C1 segment of cervical spinal cord (tissue), 14 donors: ENCODE measurements around the gene TSNAX.

ENCODE experiments used
- DNase-seq, 14 donors: peaks; one replicate each; lab custom pipeline; 2025; lab: John Stamatoyannopoulos, UW

Gene TSNAX

DNA sequence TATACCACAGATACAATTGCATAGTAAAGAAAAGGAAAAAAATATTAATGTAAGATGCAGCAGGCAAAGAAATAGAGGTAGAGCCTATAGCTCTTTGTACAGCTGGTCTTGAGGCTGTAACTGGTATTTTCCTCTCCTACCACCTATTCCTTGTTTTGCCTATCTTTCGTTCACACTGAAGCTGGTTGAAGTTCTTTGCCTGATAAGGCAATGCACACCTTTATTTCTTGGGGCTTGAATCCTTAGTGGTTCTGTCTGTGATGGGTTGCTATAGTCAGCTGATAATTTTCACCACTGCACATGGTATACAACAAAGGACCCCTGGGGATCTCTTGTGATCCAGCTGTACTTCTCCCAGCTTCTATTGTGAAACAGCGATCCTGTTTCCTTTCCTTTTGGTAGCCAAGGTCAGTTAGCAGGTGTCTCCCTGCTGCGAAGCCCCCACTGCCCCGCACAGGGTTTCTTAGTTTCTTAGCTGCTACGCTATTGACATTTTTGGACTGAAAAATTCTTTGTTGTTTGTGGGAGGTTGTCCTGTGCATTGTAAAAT, 9.9 kb upstream of the TSNAX start:
- no peak for DNase-seq

- DNase-seq: no peak
Observed at GRCh38 chr1:231519166-231519565, 9.3 kb upstream of the TSNAX start.

DNA sequence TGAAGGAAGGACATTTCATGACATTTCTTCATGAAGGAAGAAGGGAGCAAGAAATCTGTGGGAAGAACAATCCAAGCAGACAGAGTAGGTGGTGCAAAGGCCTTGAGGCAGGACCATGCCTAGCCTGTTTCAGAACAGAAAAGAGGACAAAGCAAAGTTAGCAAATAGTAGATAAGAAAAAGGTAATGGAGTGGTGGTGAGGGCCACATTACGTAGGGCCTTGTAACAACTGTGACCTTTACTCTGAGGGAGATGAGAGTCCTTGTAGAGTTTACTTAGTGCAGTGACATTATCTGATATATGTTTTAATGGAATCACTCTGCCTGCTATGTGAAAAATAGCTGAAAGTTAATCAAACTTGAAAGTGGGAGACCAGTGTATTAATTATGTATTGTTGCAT, 6.4 kb upstream of the TSNAX start:
- DNase-seq: no peak

DNA sequence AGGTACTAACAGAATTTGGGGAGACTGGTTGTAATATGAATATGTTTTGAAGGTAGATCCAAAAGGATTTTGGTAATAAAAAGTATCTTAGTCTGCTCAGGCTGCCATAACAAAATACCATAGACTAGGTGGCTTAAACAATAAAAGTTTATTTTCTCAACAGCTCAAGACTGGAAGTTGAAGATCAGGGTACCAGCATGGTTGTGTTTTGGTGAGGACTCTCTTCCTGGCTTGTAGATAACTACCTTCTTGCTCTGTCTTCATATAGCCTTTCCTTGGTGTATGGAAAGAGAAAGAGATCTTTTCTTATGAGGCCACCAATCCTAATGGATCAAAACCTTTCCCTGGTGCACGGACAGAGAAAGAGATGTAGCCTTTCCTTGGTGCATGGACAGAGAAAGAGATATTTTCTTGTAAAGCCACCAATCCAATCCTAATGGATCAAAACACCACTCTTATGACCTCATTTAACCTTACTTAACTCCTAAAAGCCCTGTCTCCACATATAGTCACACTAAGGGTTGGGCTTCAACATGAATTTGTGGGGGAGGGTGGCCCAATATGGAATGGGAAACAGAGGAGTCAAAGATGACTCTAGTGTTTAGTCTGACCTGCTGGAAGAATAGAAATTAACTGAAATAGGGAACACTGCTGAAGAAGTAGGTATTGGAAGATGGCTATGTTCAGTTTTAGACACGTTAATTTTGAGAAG, 5.4 kb upstream of the TSNAX start:
- DNase-seq: no peak

DNA sequence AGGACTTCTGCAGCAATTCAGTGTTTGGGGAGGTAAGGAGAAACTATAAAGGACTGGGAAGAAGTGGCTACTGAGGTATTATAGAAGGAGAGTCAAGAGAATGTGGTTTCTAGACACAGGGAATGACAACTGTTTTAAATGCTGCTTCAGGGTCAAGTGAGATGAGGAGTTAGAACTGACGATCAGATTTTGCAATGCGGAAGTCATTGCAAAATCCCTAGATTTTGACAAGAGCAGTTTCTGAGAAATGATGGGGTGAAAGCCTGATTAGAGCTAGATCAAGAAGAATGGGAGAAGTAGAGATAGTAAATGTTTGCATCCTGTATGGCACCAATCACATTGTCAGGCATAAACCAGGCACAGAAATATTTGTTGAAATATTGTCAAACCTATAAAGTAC, 4.7 kb upstream of the TSNAX start:
- DNase-seq: no peak

- DNase-seq: no peak
Observed at GRCh38 chr1:231526536-231526935, 1.9 kb upstream of the TSNAX start.

DNA sequence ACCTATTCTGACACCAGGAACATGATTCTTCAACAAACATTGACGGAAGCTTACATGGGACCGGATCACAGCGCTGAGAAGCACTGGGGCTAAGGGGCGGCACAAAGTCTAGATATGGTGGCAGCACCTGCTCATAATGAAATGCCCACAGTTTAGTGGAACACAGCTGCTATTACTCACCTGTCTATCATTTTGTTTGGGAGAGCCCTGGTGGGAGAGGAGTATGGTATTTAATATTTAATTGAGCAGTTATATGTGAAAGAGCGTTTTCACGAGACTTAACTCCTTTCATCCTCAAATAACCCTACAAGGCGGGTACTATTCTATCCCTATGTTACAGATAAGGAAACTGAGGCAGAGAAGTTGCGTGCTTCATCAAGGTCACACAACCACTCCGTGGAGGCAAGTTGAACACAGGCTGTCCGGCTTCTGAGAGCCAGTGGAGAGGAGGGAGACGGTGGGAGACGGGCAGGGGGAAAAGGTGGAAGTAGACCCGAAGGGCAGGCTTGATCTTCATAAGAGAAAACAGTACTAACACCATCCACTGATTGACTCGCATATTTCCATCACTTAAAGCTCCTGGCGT, 790 bp upstream of the TSNAX start:
- DNase-seq: no peak

- no peak for DNase-seq
Observed at GRCh38 chr1:231533240-231533639, 4.8 kb downstream of the TSNAX start.

DNA sequence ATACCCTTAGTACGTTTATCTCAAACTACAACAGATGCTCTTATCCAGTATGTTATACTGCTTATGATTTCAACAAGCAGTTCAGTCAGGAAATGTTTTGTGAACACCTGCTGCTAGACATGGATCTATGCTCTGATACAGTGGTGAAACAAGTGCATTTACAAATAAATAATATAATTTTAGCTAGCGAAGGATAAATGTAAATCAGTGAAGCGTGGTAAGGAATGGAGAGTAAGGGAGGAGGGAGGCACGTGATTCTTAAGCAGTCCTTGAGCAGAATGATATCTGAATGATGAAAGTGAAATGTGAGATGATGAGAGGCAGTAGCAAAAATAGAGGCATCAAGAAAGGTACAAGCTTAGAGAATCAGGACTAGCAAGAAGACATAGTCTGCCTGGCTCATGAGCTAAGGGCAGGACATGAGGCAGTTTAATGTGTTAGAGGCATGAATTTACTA, 6.3 kb downstream of the TSNAX start:
- no peak for DNase-seq

DNA sequence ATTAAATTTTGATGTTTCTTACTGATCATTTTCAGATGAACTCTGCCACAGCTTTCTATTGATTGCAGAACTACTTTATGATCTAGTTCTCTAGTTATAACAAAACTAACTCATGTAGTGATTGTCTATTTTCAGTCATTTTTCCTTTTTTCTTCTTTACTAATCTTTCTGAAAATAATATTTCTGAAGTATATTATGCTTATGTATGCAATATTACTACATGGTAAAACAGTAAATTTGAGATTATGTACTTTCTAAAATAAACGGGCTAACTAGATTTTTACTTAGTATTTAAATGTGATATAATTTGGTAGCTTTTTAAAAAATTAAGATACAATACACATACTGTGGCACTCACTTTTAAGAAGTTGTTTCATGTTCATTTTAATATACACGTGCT, 7.6 kb downstream of the TSNAX start:
- DNase-seq: no peak

DNA sequence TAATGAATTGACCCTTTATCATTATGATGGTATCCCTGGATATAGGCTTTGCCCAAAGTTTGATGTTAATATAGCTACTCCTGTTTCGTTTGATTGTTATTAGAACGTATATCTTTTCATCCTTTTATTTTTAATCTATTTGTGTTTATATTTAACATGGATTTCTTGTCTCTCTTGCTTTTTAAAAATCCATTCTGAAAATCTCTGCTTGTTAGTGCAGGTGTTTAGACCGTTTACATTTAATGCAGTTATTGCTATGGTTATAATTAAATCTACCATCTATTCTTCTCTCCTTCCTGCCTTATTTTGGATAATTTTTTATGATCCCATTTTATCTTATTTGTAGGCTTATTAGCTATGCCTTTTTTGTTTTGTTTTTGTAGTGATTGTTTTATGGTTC, 12.4 kb downstream of the TSNAX start:
- no peak for DNase-seq

DNA sequence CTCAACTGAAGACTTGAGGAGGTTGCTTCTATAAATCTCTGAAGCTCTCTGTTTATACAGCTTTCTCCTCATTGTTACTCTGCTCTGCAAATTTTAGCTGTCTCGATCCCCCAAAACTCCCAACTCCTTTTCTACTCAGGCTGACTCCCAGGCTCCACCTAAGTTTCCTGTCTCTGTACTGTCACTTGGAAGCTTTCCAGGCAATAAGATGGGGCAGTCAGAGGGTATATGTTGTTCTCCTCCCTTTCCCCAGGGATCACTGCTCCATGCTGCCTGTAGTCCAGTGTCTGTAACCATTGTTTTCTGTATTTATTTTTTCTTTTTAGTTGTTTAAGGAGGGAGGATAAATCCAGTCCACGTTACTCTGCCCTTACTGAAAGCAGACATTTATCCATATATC, 13.4 kb downstream of the TSNAX start:
- DNase-seq: no peak

DNA sequence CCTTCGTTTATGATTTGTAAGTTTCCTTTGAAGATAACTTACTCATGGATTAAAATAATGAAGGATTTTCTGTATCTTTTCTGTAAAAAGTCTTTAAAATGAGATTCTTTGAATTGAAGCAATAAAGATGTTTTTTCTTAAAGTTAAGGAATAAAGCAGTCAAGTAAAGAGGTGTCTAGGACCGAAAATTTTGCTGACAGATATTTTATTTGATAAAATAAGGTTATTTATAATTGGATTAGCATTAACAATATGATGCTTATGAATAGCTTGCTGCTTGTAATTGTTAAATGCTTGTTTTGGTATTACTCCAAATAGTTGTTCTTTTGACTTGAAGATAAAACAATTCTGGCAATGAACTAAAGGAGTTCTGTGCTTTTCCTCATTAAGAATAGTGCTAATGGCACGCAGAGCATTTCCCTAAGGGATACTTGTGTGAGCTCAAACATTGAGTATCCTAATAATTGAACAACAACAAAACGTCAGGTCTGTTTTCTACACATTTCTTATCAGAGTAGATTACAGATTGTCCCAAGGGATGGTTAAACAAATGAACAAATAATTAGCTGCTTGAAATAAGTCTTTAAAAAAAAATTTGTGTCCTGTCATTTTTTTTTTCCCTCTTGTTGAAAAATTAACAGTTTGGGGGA, 16.6 kb downstream of the TSNAX start:
- no peak for DNase-seq

DNA sequence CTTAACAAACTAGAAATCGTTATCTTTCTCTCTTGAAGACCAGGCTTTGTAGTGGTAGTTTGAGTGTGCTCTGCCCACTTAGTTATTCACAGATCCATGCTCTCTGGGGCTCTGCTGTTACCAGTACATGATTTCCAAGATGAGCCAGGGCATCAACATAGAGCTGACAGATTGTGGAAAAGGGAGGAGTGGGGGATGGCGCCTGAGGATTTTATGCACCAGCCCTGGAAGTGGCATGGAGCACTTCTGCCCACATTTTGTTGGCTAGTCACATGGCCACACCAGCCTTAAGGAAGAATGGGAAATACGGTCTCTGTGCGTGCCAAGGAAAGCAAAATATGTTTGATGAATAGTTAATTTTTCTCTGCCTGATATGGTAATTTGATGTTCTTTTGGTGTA, 18.2 kb downstream of the TSNAX start:
- no peak for DNase-seq

DNA sequence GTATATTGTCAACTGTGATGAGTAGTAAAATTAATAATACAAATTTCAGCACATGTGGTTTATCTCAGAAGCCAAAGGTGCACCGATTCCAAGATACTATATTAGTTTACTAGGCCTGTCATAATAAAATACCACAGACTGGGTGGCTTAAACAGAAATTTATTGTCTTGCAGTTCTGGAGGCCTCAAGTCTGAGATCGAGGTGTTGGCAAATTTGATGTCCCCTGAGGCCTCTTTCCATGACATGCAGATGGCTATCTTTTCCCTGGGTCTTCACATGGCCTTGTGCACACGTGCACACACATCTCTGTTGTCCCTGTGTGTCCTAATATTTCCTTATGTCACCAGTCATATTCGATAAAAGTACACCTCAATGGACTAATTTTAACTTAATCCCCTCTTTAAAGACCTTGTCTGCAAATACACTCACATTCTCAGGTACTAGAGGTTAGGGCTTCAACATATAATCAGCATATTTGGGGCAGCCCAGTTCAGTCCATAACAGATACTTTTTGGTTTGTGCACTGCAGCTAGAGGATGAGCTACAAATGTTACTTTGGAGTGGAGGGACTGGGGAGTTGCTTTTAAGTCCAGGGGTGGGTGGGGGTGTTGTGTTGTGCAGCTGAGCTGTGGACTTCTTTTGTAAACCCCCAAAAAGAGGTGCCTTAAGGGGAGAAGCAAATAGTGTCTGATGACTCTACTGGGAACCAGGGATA, 21.4 kb downstream of the TSNAX start:
- no peak for DNase-seq

DNA sequence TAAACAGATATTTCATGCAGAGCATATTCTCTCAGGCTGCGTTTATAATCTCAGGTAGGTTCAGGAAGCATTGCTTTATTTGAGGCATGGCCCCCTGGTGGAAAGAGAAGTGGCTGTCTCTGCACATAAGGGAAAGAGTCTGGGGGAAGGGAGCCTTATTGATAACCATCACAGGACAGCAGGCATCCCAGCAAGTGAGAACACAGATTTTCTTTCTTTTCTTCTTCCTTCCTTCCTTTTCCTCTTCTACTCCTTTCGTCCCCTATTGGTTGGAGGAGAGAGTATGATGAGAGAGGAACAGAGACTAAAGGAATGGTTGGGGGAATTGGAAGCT, 21.9 kb downstream of the TSNAX start:
- DNase-seq: no peak

GRCh38 chr1:231553320-231553719, 24.9 kb downstream of the TSNAX start:
- DNase-seq: no peak

- no peak for DNase-seq
Observed at GRCh38 chr1:231554969-231555368, 26.5 kb downstream of the TSNAX start.

DNA sequence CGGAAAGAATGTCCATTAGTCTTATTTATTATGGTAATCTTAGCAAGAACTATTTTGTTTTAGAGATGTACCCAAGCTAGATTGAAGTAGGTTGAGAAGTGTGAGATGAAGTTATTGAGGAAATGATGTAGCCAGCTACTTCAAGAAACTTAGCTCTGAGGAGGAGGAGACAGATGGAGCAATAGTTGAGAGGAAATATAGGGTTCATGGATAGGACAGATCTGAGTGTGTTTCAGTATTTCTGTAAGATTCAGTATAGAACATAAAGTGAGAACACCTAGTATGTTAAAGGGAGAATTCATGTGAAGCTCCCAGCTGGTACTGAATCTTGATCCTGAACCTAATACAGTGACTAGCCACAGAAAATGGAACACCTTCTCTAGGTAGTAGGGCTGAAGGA, 28.9 kb downstream of the TSNAX start:
- no peak for DNase-seq

DNA sequence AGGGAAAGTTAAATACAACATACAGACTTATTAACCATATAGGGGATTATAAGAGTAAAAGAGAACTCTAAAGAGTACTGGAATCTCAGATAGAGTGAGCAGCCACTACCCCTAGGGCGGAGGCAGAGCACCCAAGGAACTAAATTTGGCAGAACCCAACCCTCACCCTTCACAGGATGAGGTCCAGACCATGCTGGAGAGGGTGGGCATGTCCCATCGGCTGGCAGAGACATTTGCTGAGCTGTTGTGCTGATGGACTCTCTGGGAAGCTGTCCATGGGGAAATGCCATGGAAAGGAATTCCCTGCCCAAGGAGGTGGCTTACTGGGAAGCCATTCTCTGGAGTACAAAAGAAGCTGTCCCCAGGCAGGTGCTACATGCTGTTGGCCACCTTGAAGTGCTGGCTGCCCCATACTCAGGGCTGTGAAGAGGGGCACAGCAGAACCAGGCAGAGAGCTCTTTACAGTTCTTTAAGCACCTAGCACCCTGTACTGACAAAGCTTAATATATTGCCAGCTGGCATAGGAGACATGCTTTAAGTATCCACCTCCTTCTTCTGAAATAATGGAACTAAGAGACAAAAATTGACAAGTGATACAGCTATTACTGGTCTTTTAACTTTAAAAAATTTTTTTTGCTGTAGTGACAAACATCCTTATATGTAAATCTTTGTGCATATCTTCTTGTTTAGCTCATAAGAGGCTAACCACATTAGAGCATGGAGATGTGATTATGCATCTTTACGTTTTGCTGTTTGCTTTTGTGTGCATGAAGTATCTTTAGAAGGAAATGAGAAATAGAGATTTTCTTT, 29.6 kb downstream of the TSNAX start:
- DNase-seq: no peak

DNA sequence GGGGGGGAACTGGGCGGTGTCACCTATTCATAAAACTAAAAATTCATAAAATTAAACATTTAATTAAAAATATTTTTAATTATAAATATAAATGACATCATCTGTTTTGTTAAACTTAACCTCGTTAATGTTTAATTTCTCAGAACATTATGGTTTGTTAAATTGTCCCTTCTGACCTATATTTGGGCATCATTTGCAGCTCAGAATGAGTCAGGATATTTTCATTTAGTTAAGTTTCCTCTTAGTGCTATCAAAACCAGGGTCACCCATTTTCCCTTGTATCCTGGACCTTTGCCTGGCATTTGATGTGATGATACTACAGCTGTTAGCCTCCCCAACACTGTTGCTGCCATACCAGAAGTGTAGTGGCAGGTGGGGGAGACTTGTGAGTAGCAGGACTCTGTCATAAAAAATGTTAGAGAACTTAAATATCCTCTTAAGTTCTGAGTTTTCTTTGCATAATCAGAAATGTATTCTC, 30.3 kb downstream of the TSNAX start:
- no peak for DNase-seq
